B cell (primary cell): ENCODE measurements around the gene ANTKMT. TPM values are rescaled to one million over a fixed set of nuclear protein-coding genes. Genes with fewer than 3 reads are reported as not detected.

Source experiments
- ATAC-seq: fragments of 200-7000 bp; cut with Tn5 transposase; one replicate; pipeline ENCODE4 v1.10.0; 2021; ENCODE audit warnings: low read depth, mild to moderate bottlenecking, moderate number of reproducible peaks, moderate library complexity
- CTCF ChIA-PET: fragments of 350-600 bp; sonication (Branson Sonifier 250); formaldehyde crosslinking; loops from one replicate; lab custom pipeline; 2021; ENCODE audit warnings: antibody characterized with exemption, inconsistent platforms; lab: Charles Lee
- POLR2A ChIA-PET: fragments of 350-600 bp; sonication (Branson Sonifier 250); formaldehyde crosslinking; loops from one replicate; lab custom pipeline; 2021; ENCODE audit warnings: antibody characterized with exemption; lab: Charles Lee
- DNase-seq: peaks from one replicate; pipeline ENCODE4 v3.0.0; 2013
- H2AFZ ChIP-seq: 2 replicates; pipeline ENCODE4 v1.6.1; 2012; ENCODE audit warnings: mild to moderate bottlenecking, low read depth, low read length; ENCODE audit not compliant: insufficient read depth, poor library complexity, severe bottlenecking
- H3K27ac ChIP-seq, 2 donors: 1 replicate in 1 of 2; 2 replicates in 1 of 2; pipeline ENCODE4 v1.5.1; 2012 to 2013; ENCODE audit warnings: low read length in 2 of 2, mild to moderate bottlenecking in 2 of 2, moderate library complexity in 1 of 2
- H3K27me3 ChIP-seq, 4 experiments: fragments of 200-600 bp in 1 of 4; sonication (generic) in 1 of 4; replicated peaks in 1 of 4; 1 replicate in 2 of 4; 2 replicates in 2 of 4; pipeline versions ENCODE4 v1.6.1 to v1.7.0; 2013 to 2016; ENCODE audit warnings: low read length in 3 of 4, mild to moderate bottlenecking in 2 of 4, mixed read lengths in 1 of 4, moderate library complexity in 1 of 4; ENCODE audit not compliant: insufficient read depth in 4 of 4, control insufficient read depth in 3 of 4; ENCODE audit errors: control extremely low read depth in 1 of 4
- H3K36me3 ChIP-seq, 2 experiments: replicated peaks in 1 of 2; 1 replicate in 1 of 2; 2 replicates in 1 of 2; pipeline versions ENCODE4 v1.6.1 to v1.7.1; 2013; ENCODE audit warnings: low read length in 1 of 2; ENCODE audit not compliant: insufficient read depth in 2 of 2, control insufficient read depth in 1 of 2; ENCODE audit errors: control extremely low read depth in 1 of 2, extremely low read depth in 1 of 2
- H3K4me1 ChIP-seq, 2 donors: fragments of 200-600 bp in 1 of 2; sonication (generic) in 1 of 2; 1 replicate in 1 of 2; 2 replicates in 1 of 2; pipeline versions ENCODE4 v1.5.1 to v1.6.1; 2013 to 2017; ENCODE audit warnings: low read length in 2 of 2; ENCODE audit not compliant: control insufficient read depth in 2 of 2, insufficient read depth in 2 of 2
- H3K4me2 ChIP-seq: replicated peaks from 2 replicates; pipeline ENCODE3; 2012; ENCODE audit warnings: mild to moderate bottlenecking, low read depth, low read length; ENCODE audit not compliant: poor library complexity, severe bottlenecking
- H3K4me3 ChIP-seq, 5 experiments: fragments of 200-600 bp in 1 of 5; sonication (generic) in 1 of 5; 1 replicate in 3 of 5; 2 replicates in 2 of 5; pipeline versions ENCODE4 v1.5.1 to v1.7.0; 2011 to 2016; ENCODE audit warnings: low read length in 4 of 5, mild to moderate bottlenecking in 4 of 5, low read depth in 2 of 5, control low read depth in 1 of 5, moderate library complexity in 1 of 5; ENCODE audit not compliant: insufficient read depth in 1 of 5; ENCODE audit errors: control extremely low read depth in 1 of 5, extremely low read depth in 1 of 5
- H3K79me2 ChIP-seq: fragments of 200-600 bp; sonication (generic); one replicate; pipeline ENCODE4 v1.6.0; 2016; ENCODE audit warnings: low read length; ENCODE audit not compliant: control insufficient read depth, insufficient read depth
- H3K9ac ChIP-seq: fragments of 200-600 bp; sonication (generic); 2 replicates; pipeline ENCODE4 v1.6.1; 2017; ENCODE audit warnings: mild to moderate bottlenecking, low read length, moderate library complexity
- H3K9me3 ChIP-seq, 3 donors: one replicate each; pipeline versions ENCODE4 v1.6.1 to v1.7.1; 2013; ENCODE audit warnings: low read length in 2 of 3; ENCODE audit not compliant: control insufficient read depth in 2 of 3, insufficient read depth in 1 of 3; ENCODE audit errors: control extremely low read depth in 1 of 3
- H4K20me1 ChIP-seq: 2 replicates; pipeline ENCODE4 v1.6.0; 2012; ENCODE audit warnings: mild to moderate bottlenecking, low read length; ENCODE audit not compliant: insufficient read depth, control insufficient read depth, poor library complexity, severe bottlenecking
- H3K27ac Mint-ChIP-seq: one replicate; pipeline ENCODE4 v1.8.0; 2021; ENCODE audit warnings: mixed read lengths
- H3K27me3 Mint-ChIP-seq: one replicate; pipeline ENCODE4 v1.8.0; 2021; ENCODE audit warnings: mixed read lengths
- H3K4me1 Mint-ChIP-seq: one replicate; pipeline ENCODE4 v1.8.0; 2021; ENCODE audit warnings: mixed read lengths
- H3K4me3 Mint-ChIP-seq: one replicate; pipeline ENCODE4 v1.8.0; 2021; ENCODE audit warnings: mixed read lengths
- H3K9me3 Mint-ChIP-seq: one replicate; pipeline ENCODE4 v1.8.0; 2022; ENCODE audit warnings: mixed read lengths; ENCODE audit not compliant: insufficient read depth
- CTCF ChIP-seq: fragments of 200-600 bp; IDR thresholded peaks from one replicate; pipeline ENCODE4 v1.8.0; 2022; ENCODE audit warnings: antibody characterized with exemption, mild to moderate bottlenecking
- WGBS: methylation state at CpG from one replicate; pipeline ENCODE4 v1.1.5; 2013; ENCODE audit warnings: missing lambda C conversion rate; ENCODE audit not compliant: insufficient coverage; 5-methylcytosine and 5-hydroxymethylcytosine counted together
- intact Hi-C: fragments of 100-400 bp; cut with micrococcal nuclease; formaldehyde crosslinking; loops from one replicate; pipeline ENCODE4 v1.10.0; 2022
- polyA plus RNA-seq: library from polyadenylated mRNA; depleted of rRNA; stranded (reverse); fragments of >200 nt; gene quantifications from 2 replicates; pipeline ENCODE4 v1.2.3, GENCODE V29; 2012
- total RNA-seq, 2 donors: library from RNA; stranded (reverse); fragments of 120-200 nt in 1 of 2; gene quantifications; 1 replicate in 1 of 2; 2 replicates in 1 of 2; pipeline versions ENCODE4 v1.2.3 to v1.2.4, GENCODE V29; 2013 to 2022

The ANTKMT gene
- total and polyA plus RNA-seq, 2 donors (not counting 1 experiment from before 2014, with no cell fraction given) = 41.0 to 54.1 TPM

- ChIA-PET CTCF (interaction anchor here (0.8 to 1.4 kb wide), 3 partner anchors 9 to 45 kb away, joined by 3 to 7 read pairs (median 3); partner anchors contain the start of genes METTL26, RHOT2 and WDR24), POLR2A (interaction anchor here (0.8 to 1.1 kb wide), 2 partner anchors 9 to 155 kb away, joined by 3 to 6 read pairs; partner anchors contain the start of gene WDR24)
- DNase-seq (peak; percentile 51), ATAC-seq (no peak)
- no peak for TF ChIP-seq CTCF
- peak overlapping the region in 1 of 2 donors; percentile 81 for H3K27ac ChIP-seq
- peak overlapping the region; percentile 67 for H3K9ac ChIP-seq
- 56% methylated on average over 44 of the region's 44 CpGs for WGBS
- H4K20me1 ChIP-seq = peaks cover 31% of the 10 kb centered on the region
- H3K4me1 Mint-ChIP-seq = peaks cover 39% of the 10 kb centered on the region
- H3K9me3 ChIP-seq = peaks cover 0 to 7% (median 0%) of the 10 kb centered on the region in 3 donors
- H3K4me3 Mint-ChIP-seq = peak overlapping the region; percentile 80
- intact Hi-C loops = loop anchor here (5.0 kb wide), 1 partner anchor 41 kb away; the partner anchor contains the start of gene ANTKMT
- peak overlapping the region; percentile 99 for H3K4me2 ChIP-seq
- H3K36me3 ChIP-seq = peaks cover 0 to 17% of the 10 kb centered on the region in 2 experiments
- peaks cover 0 to 13% (median 5%) of the 10 kb centered on the region in 4 experiments for H3K27me3 ChIP-seq
- peak overlapping the region; percentile 85 for H2AFZ ChIP-seq
- peak overlapping the region; percentile 65 for H3K27ac Mint-ChIP-seq
- H3K9me3 Mint-ChIP-seq = no peaks in the 10 kb centered on the region
- H3K27me3 Mint-ChIP-seq = no peaks in the 10 kb centered on the region
- H3K4me1 ChIP-seq = peaks cover 28 to 63% of the 10 kb centered on the region in 2 donors
- peaks cover 33% of the 10 kb centered on the region for H3K79me2 ChIP-seq
- H3K4me3 ChIP-seq = peak overlapping the region; percentile 22 to 84 (median 65)
Observed at GRCh38 chr16:680967-681745, 39.8 kb upstream of the ANTKMT start.
